Astrocyte of the cerebellum (primary cell): ENCODE measurements around the gene OLFML1.

Source experiments
- DNase-seq: peaks from one replicate; pipeline ENCODE4 v3.0.0-alpha.2; 2011; ENCODE audit warnings: low read depth
- H3K4me3 ChIP-seq: 2 replicates; pipeline ENCODE4 v1.5.1; 2011; ENCODE audit warnings: mild to moderate bottlenecking, low read depth, low read length, moderate library complexity
- CTCF ChIP-seq: IDR thresholded peaks from 2 replicates; pipeline ENCODE4 v1.5.1; 2012; ENCODE audit warnings: low read length, low read depth, moderate library complexity, mild to moderate bottlenecking; ENCODE audit errors: missing control alignments
- in situ Hi-C: cut with HindIII; loops from 2 replicates; pipeline ENCODE4 v1.10.0; 2017; ENCODE audit warnings: low sequenced_read_pairs

Gene OLFML1

GRCh38 chr11:7451520-7451919 is 33.8 kb upstream of the OLFML1 start:
- in situ Hi-C loops = no loop called here
- no peak overlapping the region for H3K4me3 ChIP-seq
- no peak for DNase-seq
- TF ChIP-seq CTCF = no peak

GRCh38 chr11:7451952-7452494 is 33.3 kb upstream of the OLFML1 start:
- no peak for DNase-seq
- no peak for TF ChIP-seq CTCF
- in situ Hi-C loops = no loop called here
- no peak overlapping the region for H3K4me3 ChIP-seq

GRCh38 chr11:7454854-7455253 is 30.5 kb upstream of the OLFML1 start:
- no peak overlapping the region for H3K4me3 ChIP-seq
- in situ Hi-C loops = no loop called here
- DNase-seq = no peak
- TF ChIP-seq CTCF = no peak

GRCh38 chr11:7457211-7457610 is 28.1 kb upstream of the OLFML1 start:
- no peak for DNase-seq
- in situ Hi-C loops = no loop called here
- no peak overlapping the region for H3K4me3 ChIP-seq
- TF ChIP-seq CTCF = no peak

- in situ Hi-C loops = no loop called here
- no peak for TF ChIP-seq CTCF
- DNase-seq = no peak
- no peak overlapping the region for H3K4me3 ChIP-seq
Observed at GRCh38 chr11:7462706-7463105, 22.6 kb upstream of the OLFML1 start.

- TF ChIP-seq CTCF = no peak
- in situ Hi-C loops = no loop called here
- H3K4me3 ChIP-seq = no peak overlapping the region
- no peak for DNase-seq
Observed at GRCh38 chr11:7467652-7468051, 17.7 kb upstream of the OLFML1 start.
